A549 (cell line): ENCODE data around the gene DAB2IP.

ENCODE experiments used
- EP300 ChIP-seq, 2 experiments: fragments of >200 bp; sonication (Bioruptor Twin); formaldehyde crosslinking; IDR thresholded peaks; 2 replicates in 1 of 2; 3 replicates in 1 of 2; pipeline ENCODE4 v1.6.1; 2016 to 2017
- ESRRA ChIP-seq: fragments of 150-350 bp; IDR thresholded peaks from 2 replicates; pipeline ENCODE4 v1.6.1; 2014; ENCODE audit warnings: mild to moderate bottlenecking, low read length, borderline replicate concordance
- MAZ ChIP-seq: fragments of 150-350 bp; IDR thresholded peaks from 2 replicates; pipeline ENCODE4 v1.6.1; 2014; ENCODE audit warnings: antibody characterized with exemption, low read depth, low read length, borderline replicate concordance
- TF ChIP-seq, protein P1 (sequence below): fragments of >200 bp; sonication (Bioruptor Twin); formaldehyde crosslinking; IDR thresholded peaks from 3 replicates; pipeline ENCODE4 v1.5.1; 2016

DNA sequence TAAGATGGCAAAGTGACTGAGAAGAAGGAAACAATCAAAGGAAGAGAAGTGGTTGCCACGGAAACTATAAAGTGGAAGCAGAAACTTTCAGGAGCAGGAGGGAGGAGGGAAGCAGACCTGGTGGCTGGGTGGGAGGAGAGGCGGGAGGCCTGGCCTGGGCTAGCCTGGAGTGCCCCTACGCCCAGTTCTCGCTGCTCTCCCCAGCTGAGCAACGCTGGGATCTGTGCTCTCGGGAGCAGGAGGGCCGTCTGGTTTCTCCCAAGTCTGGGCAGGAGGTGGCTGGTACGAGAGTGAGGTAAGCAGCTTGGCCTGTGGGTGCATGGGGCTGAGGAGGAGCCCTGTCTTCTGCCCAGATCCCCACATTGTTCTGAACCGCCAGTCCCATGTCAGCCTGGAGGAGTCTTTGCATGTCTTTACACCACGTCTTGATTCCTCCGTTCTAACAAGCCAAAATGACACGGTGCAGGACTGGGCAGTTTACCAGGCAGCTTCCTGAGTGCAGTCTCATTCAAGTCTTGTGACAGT lies 15.0 kb upstream of the DAB2IP start:
- TF ChIP-seq, protein P1, sequence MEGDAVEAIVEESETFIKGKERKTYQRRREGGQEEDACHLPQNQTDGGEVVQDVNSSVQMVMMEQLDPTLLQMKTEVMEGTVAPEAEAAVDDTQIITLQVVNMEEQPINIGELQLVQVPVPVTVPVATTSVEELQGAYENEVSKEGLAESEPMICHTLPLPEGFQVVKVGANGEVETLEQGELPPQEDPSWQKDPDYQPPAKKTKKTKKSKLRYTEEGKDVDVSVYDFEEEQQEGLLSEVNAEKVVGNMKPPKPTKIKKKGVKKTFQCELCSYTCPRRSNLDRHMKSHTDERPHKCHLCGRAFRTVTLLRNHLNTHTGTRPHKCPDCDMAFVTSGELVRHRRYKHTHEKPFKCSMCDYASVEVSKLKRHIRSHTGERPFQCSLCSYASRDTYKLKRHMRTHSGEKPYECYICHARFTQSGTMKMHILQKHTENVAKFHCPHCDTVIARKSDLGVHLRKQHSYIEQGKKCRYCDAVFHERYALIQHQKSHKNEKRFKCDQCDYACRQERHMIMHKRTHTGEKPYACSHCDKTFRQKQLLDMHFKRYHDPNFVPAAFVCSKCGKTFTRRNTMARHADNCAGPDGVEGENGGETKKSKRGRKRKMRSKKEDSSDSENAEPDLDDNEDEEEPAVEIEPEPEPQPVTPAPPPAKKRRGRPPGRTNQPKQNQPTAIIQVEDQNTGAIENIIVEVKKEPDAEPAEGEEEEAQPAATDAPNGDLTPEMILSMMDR = no peak
- TF ChIP-seq ESRRA (no peak), EP300 (IDR thresholded peaks at IDR 0.05) (no peak), MAZ (no peak)
